HG03095 (cell line): ENCODE results near the gene PSMD12.
"Not testable (repeated sequence)": the region's sequence is repeated elsewhere in the genome, so short reads cannot be mapped to it uniquely, and the experiment has no call there.

ENCODE experiments used
- ATAC-seq: cut with Tn5 transposase; IDR thresholded peaks from one replicate; pipeline ENCODE4 v1.9.1; 2021; ENCODE audit warnings: moderate library complexity; ENCODE audit not compliant: unreplicated experiment

PSMD12 gene

GRCh38 chr17:67359960-67360791 lies 6.2 kb downstream of the PSMD12 start:
- no peak for ATAC-seq

DNA sequence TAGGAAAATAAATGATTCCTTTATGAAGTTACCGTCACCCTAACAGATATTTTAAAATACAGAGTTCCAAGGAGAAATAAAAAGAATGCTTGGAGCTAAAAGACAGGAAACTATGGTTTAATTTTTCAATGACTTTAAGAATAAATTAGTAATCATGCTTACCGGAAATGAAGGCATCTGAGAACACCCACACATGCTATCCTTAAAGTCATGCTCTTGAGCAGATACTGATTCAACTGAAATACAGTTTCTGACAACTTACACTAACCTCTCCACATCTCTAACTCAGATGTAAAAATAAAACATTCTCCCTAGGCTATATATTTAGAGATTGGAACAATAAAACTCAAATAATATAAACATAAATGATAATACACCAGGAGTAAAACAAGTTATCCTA lies 7.8 kb downstream of the PSMD12 start:
- ATAC-seq = no peak

GRCh38 chr17:67353929-67354574 lies 12.3 kb downstream of the PSMD12 start:
- ATAC-seq = no peak

DNA sequence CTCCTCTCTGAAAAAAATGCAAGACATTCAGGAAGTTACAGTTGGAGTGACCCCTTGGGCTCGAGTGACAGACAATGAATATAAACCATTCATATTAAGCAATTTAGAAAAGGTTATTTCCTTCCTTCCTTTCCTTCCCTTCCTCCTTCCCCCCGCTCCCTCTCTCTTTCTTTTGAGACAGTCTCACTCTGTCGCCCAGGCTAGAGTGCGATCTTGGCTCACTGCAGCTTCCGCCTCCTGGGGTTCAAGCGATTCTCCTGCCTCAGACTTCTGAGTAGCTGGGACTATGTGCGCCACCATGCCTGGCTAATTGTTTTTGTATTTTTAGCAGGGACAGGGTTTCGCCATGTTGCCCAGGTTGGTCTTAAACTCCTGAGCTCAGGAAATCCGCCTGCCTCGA lies 13.2 kb downstream of the PSMD12 start:
- ATAC-seq = no peak

DNA sequence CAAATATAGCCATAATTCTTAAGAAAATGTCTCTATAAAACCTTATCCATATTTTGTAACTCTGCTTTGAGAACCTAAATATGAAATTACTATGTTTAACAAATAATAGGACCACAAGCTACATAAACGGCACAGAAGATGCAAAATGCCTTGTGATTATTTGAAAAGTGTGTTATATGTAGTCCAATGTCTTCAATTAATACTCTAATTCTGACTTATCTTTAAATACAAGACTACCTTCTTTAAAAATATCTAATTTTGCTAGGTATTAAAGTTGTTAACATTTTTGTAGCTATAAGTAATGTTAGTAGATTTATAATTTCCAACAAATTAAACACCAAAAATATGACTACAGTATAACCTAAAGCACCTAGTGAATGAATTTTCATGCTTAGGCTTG lies 17.0 kb downstream of the PSMD12 start:
- ATAC-seq = no peak

DNA sequence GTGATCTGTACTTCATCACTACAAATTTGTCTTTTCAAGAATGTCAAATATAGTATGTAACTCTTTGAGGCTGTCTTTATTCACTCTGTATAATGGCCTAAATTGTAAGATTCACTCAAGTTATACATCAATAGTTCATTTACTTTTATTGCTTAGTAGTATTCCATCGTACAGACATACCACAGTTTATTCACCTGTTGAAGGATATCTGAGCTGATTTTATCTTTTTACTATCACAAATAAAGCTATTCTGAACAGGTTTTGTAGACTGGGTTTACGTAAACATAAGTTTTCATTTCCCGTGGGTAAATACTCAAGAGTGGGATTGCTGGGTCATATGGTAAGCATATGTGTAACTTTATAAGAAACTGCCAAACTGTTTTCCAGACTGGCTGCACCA lies 18.6 kb downstream of the PSMD12 start:
- no peak for ATAC-seq

DNA sequence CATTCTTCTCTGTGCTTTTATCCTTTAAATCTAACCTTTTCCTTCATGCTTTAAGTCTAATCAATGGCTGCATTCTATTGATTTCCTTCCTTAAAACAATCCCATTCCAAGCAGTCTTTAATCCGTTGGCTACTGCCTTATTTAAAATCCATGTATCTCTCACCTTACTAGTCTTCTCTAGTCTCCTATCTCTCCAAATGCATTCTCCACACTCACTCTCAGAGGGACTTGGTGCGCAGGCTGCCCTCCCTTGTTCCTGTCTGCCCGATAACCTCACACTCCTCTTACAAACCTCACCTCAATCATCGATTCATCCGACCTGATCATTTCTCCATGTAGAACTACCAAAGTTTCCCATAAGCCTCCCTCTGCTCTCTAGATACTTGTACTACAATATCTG lies 23.1 kb downstream of the PSMD12 start:
- ATAC-seq = no peak

GRCh38 chr17:67338353-67338752 lies 28.0 kb downstream of the PSMD12 start:
- not testable (repeated sequence) for ATAC-seq

DNA sequence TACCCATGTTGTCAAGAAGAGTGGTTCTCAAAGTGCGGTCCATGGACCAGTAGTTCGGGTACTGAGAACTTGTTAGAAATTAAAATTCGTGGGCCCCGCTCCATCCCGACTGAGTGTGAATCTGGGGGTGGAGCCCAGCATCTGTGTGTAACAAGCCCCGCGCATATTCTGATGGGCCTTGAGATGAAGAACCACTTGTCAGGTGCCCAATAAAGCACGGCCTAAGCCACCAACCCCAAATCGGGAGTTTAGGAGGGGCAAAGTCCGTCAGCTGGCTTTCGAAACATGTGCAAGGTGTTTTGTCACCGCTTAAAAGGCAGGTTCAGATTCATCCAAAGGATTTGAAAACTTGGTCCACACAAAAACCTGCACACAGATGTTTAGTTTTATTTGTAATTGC lies 29.5 kb downstream of the PSMD12 start:
- no peak for ATAC-seq

GRCh38 chr17:67335245-67335835 lies 31.0 kb downstream of the PSMD12 start:
- ATAC-seq = no peak

DNA sequence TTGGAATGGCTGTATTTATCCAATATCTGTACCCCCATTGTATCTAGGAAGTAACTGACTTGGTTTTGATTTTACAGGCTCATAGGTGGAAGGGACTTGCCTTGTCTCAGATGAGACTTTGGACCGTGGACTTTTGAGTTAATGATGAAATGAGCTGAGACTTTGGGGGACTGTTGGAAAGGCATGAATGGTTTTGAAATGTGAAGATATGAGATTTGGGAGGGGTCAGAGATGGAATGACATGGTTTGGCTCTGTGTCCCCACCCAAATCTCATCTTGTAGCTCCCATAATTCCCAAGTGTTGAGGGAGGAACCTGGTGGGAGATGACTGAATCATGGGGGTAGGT lies 34.2 kb downstream of the PSMD12 start:
- ATAC-seq = not testable (repeated sequence)

DNA sequence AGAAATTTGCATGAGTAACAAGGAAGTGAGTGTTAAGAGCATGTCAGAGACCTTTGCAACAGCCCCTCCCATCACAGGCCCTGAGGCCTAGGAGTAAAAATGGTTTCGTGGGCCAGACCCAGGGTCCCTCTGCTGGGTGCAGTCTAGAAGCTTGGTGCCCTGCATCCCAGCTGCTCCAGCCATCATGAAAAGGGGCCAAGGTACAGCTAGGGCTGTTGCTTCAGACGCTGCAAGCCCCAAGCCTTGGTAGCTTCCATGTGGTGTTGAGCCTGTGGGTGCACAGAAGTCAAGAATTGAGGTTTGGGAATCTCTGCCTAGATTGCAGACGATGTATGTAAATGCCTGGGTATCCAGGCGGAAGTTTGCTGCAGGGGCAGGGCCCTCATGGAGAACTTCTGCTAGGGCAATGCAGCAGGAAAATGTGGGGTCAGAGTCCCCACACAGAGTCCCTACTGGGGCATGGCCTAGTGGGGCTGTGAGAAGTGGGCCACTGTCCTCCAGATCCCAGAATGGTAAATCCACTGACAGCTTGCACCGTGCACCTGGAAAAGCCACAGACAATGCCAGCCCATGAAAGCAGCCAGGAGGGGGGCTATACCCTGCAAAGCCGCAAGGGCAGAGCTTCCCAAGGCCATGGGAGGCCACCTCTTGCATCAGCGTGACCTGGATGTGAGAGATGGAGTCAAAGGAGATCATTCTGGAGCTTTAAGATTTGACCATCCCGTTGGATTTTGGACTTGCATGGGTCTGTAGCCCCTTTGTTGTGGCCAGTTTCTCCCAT lies 34.8 kb downstream of the PSMD12 start:
- not testable (repeated sequence) for ATAC-seq

GRCh38 chr17:67328026-67328425 lies 38.4 kb downstream of the PSMD12 start:
- no peak for ATAC-seq

DNA sequence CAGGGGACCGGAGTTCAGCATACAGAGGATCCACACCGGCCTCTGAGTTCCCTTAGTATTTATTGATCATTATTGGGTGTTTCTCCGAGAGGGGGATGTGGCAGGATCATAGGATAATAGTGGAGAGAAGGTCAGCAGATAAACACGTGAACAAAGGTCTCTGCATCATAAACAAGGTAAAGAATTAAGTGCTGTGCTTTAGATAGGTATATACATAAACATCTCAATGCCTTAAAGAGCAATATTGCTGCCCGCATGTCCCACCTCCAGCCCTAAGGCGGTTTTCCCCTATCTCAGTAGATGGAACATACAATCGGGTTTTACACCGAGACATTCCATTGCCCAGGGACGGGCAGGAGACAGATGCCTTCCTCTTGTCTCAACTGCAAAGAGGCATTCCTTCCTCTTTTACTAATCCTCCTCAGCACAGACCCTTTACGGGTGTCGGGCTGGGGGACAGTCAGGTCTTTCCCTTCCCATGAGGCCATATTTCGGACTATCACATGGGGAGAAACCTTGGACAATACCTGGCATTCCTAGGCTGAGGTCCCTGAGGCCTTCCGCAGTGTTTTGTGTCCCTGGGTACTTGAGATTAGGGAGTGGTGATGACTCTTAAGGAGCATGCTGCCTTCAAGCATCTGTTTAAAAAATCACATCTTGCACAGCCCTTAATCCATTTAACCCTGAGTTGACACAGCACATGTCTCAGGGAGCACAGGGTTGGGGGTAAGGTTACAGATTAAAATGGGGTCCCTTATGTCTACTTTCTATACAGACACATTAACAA lies 39.2 kb downstream of the PSMD12 start:
- not testable (repeated sequence) for ATAC-seq

GRCh38 chr17:67326440-67326839 lies 39.9 kb downstream of the PSMD12 start:
- no peak for ATAC-seq

GRCh38 chr17:67324330-67324729 lies 42.0 kb downstream of the PSMD12 start:
- no peak for ATAC-seq

GRCh38 chr17:67323445-67323844 lies 42.9 kb downstream of the PSMD12 start:
- ATAC-seq = no peak

- ATAC-seq = no peak
These were observed 44.2 kb downstream of the PSMD12 start for GRCh38 chr17:67322042-67322787.

DNA sequence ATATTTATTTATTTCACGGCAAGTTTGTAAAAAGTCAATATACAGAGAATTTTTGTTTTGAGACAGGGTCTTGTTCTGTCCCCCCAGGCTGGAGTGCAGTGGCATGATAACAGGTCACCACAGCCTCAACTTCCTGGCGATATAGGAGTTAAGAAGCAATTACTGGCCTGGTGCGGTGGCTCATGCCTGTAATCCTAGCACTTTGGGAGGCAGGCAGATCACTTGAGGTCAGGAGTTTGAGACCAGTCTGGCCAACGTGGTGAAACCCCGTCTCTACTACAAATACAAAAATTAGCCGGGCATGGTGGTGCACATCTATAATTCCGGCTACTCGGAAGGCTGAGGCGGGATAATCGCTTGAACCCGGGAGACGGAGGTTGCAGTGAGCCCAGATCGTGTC lies 44.9 kb downstream of the PSMD12 start:
- ATAC-seq = not testable (repeated sequence)

DNA sequence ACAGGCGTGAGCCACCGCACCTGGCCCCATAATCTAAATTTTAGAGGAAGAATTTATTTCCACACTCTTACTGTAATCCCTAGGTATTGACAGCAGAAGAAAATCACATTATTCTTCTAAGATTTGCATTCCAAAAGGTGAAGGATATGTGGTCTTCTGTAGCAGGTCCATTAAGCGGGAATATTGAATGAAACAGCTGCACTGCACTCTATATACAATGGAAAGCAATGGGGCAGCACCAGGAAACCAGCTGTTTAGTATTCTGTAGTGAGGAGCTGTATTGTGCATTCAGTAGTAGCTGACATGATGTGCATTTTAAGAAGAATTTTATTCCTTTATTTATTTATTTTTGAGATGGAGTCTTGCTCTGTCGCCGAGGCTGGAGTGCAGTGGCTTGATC lies 49.6 kb downstream of the PSMD12 start:
- ATAC-seq = no peak
